HG02973 (cell line): Measurements from ENCODE around the gene SGPP2.

Experiments used
- ATAC-seq: cut with Tn5 transposase; IDR thresholded peaks from one replicate; pipeline ENCODE4 v1.9.1; 2021; ENCODE audit warnings: moderate library complexity; ENCODE audit not compliant: unreplicated experiment

Gene SGPP2

DNA sequence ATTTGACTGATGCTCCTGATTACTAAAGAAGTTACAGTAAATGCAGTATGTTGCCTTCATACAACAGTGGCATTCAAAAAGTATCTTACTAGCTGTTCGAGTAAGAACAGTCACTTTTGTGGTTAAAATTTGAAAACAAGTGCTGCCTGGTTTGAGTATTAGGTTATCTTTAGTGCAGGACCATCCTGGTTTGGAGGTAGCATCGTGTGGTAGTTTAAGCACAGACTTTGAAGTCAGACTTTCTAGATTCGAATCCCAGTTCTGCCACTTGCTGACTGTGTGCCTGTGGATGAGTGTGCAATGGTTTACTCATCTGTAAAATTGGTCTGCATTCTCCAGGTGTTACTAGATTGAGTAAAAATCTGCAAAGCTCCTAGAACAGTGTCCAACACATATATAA, 96.8 kb downstream of the SGPP2 start:
- ATAC-seq, result peak; percentile 65

DNA sequence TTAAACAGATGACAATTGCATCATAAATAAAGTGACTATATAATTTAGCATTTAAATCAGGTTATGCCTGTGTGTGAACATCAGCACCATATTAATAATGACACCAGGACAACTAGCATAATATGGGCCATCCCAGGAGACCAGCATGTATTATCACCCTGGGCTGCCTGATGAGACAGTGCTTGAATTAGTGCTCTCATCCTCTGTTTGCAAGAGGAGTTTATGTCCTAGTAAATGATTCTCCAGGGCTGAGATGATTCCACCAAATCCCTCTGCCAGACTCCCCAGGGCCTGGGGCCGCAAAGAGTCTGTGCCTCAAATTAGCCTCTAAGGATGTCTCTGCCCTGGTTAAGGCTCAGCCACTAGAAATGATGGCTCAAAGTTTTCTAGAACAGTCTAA, 97.7 kb downstream of the SGPP2 start:
- ATAC-seq, result no peak

DNA sequence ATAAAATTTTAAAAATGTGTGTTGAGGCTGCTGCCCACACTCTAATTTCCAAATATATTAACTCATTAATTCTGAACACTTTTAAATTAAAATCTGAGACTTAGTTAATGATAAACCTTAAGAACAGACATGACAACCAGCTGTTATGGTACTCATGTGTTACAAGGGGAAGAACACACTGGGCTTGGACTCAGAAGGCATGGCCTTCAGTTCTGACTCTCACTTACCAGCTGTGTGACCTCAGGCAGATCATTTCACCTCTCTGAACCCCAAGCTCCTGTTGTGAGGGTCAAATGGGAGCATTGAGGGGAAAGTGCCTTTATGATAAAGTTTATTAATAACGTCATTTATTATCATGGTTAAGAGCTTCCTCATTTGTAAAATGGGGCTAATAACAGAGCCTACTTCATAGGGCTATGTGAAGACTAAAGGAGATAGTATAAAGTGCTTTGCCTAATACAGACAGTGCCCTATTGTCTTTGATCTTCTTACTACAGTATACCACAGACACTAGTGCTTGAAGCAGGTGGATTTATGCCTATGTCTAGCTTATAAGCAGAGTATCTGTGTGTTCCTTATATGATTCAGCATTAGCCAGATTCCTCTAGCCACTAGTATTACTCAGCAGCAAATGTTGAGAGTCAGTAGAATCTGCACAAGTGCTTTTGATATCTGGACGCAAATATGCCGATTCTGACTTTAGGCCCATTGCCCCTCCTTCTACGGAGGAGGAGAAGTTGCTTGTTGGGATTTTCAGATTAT, 99.6 kb downstream of the SGPP2 start:
- ATAC-seq, result peak; percentile 70

DNA sequence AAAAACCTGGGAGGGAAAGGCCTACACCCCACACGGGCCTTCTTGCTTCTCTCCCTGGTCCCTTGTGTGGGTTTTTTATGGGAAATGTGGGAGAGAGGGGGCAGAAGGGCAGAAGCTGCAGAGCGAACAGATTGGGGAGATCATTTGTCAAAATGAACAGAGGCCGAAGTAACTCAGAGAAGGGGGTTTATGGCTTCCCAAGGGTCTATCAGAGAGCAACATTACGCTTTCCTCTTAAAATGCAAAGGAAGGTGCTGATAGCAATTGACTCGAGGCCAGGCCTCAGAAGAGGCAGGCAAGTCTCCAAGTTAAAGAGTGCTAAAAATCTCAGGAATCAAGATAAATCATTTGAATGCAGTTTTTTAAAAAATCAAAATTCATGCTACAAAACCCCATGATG, 101.5 kb downstream of the SGPP2 start:
- ATAC-seq, result no peak

DNA sequence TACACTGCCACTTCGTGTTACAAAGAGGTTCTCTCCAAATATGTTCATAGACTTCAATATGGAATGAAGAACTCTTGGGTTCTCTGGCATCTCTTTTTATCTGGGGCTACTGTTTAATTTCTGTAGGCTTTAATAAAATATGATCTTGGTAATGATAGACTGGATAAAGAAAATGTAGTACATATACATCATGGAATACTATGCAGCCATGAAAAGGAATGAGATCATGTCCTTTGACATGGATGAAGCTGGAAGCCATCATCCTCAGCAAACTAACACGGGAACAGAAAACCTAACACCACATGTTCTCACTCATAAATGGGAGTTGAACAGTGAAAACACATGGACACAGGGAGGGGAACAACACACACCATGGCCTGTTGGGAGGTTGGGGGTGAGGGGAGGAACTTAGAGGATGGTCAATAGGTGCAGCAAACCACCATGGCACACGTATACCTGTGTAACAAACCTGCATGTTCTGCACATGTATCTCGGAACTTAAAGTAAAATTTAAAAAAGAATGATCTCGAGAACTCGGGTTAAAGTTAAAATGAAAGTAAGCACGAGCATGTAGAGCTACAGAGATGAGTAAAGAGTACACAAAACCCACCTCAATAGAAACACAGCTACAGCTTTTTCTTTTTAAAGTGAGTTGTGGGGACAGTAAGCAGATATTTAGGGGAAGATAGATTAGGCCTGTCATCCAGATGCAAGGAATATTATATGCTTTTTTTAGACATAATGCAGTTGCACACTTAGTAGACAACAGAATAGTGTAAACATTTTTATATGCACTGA, 102.3 kb downstream of the SGPP2 start:
- ATAC-seq, result peak; percentile 54

DNA sequence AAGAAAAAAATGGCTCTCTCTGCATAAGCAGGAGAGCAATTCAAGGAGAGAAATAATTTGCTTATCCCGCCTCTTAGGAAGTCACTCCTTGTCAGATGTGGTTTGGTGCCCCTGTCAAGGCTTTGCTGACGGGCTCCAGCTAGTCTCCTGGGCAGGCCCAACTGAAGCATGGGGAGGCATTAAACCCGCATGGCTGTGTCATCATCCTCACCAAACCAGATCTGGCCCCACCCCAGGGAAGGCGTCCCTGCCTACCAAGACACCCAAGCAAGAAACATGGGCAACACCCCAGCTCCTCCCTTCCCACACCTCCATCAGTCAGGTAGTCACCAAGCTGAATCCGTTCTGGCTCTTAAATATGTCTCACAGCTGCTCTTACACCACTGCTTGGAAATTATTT, 108.0 kb downstream of the SGPP2 start:
- no peak for ATAC-seq

DNA sequence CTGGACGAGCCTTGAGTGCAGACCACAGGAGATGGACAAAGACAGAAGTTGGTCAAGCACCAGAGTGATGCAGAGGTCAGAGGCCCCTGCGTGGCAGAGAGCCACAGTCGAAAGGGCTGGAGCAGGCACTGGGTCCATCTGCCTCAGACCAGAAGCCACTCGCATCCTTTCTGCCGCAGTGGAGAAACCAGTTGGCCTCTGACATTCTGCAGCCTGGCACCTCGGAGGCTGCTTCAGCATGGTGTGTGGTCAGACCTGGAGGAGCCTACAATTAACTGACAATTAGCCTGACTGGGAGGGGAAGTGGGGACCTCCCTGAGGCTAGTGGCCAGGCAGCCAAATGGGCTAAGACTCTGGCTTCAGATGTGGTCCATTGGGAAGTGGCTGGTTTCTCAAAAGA, 111.1 kb downstream of the SGPP2 start:
- no peak for ATAC-seq

DNA sequence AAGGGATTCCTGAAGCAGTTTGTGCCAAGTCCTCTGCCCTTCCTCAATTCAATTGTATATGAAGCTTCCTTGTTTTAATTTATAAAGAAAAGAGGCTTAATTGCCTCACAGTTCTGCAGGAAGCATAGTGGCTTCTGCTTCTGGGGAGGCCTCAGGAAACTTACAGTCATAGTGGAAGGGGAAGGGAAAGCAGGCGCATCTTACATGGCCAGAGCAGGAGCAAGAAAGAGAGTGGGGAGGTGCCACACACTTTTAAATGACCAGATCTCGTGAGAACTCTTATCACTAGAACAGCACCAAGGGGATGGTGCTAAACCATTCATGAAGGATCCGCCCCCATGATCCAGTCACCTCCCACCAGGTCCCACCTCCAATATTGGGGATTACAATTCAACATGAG, 114.2 kb downstream of the SGPP2 start:
- no peak for ATAC-seq

DNA sequence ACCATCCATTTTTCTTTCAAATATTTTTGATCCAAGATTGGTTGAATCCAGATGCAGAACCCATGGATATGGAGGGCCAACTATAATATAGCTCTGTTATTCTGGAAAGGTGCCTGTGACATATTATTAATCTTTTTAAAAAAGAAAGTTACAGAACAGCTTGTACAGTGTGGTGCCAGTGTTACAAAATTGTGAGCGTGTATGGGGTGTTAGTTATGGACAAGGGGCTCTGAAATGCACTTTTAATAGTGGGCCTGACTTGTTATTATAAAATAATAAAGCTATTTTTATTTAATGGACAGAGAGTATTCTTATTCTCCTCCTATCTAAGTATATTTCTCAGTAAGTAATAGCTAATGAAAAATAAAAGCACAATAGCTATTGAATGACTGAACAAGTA, 120.3 kb downstream of the SGPP2 start:
- ATAC-seq, result no peak

DNA sequence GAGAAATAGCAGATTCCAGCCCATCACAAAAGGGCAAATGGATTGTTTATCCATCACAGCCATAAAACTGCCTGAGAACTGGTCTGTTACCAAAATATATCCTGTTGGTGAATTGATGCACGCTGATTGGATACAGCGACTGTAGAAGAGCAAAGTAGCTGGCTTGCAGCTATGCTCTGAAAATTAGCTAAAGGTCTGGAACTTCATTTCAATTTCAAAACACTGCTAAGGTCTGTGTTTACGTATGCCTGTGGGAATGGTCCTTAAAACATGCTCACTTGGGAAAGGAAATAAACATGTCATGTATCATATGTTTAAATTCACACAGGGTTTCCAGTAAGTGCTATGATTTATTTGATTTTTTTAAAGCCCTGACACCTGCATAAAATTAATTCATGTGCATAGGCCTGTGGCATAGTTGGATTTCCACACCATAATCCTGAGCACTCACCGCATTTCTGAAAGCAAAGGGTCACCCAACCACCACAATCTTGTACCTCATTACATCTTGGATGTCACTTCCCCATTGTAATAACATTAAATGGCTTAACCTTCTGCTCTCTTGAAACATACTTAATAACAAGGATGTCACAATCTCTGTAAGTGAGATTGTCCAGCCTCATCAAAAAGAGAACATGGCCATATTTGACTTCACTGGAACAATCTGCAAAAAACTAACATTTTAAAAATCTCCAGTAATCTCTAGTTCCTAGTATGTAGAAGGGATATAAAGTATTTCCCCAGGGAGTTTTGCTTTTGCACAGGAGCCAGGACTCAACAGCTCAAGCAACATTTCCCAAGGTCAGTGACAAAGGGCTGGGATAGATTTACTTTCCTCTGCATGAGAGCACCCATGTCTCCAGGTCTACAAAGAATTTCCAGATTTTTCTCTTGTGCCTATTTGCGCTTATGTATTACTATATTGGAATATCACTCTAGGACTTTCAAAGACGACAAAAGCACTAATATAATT, 121.8 kb downstream of the SGPP2 start:
- ATAC-seq, result no peak

DNA sequence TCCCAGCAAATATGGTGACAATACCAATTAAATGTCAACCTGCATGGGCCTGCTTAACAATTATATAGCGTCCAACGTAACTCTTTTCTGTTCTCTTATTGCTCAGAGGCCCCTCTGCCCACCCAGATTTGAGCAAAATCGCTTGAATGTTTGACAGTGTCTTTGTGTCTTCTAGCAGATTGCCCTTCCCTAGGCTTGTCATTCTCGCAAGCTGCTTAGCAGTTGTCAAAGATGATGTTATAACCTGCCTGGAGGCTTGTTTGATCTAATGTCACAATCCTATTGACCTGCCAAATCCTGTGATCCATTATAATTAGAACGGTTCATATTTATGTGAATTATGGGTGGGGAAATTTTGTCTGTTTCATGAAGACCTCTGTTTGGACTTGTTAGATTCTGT, 122.7 kb downstream of the SGPP2 start:
- ATAC-seq, result no peak

DNA sequence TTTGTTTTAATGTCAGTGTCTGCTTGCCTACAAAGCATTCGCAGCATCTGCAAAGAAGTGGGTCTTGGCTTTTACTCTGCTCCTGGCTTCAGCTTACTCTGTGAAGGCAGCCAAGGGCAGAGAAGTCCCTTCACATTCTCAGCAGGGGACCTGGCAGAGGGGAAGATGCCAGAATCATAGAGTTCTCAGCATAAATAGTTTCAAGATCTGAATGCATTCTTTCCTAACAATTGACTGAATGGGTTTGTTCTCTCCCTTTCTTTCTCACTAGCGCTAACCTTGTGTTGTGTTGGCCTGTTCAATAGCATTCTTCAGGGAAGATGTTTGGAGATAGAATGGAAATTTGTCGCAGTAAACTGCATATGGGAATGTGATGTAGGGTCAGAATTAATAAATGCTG, 124.6 kb downstream of the SGPP2 start:
- ATAC-seq, result no peak

DNA sequence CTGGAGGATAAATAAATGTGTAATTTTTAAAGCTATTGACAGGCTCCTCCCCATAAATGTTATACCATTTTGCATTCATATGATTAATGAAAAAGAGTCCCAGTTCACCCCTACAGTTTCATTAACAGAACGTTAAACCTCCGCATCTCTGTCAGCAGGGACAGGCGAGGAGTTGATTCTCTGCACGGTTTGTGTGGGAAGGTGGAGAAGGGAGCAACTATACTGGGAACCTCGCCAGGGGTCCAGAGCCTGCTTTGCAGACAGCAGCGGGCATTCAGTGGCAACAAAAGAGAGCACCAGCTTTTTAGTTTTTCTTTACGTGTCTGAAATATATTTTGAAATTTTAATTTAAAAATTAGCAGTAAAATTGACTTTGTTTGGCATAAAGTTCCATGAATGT, 130.2 kb downstream of the SGPP2 start:
- no peak for ATAC-seq

DNA sequence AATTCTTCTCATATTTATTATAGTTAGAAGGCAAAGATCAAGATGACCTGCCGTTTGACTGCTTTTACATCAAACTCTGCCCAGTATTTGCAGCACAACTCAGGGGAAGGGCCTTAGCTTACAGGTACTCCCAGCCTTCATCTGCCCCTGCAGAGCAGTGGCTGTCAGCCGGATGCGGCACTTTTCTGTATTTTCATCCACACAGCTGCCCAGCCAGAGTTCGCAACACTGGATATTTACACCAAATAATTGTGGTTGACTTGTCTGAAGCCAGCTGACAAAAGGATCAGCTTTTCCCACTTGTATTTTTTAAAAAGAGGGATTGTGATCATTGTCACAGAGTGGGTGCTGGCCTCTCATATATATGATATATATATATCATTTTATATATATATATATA, 136.8 kb downstream of the SGPP2 start:
- ATAC-seq, result no peak

DNA sequence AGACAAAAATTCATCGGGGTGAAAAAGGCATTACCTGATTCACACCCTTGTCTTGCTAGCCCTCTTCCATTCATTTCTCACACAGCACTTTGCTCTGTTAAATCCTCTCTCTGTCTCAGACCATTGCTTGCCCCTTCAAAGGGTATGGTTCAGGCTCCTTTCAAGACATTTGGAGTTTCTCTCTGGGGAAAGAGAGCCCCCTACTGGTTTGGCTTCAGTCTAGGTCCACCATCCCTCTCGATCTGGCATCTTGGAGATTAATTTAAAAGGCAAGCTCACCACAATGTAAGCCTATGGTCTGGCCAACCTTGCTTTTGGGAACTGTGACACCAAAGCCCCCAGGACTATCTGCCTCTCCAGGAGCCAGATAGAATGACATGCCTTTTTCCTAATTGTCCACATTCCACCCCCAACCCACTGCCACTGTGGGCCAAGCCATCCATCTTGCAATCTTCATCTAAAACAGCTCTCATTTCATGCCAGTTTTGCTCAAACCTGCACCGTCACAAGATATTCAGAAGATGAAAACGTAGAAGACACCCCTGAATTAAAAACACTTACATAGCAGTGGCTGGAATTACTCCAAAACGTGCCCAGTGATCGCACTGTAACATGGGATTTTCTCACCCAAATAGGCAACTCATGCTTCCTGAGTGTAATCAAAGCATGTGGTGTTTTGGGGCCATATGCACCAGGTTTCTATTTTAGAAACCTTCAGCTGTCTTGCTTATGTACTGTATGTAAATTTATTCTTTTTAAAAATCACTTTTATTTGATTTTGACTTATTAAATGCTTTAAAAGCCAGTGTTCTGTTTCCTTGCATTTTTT, 137.7 kb downstream of the SGPP2 start:
- ATAC-seq, result peak; percentile 77

DNA sequence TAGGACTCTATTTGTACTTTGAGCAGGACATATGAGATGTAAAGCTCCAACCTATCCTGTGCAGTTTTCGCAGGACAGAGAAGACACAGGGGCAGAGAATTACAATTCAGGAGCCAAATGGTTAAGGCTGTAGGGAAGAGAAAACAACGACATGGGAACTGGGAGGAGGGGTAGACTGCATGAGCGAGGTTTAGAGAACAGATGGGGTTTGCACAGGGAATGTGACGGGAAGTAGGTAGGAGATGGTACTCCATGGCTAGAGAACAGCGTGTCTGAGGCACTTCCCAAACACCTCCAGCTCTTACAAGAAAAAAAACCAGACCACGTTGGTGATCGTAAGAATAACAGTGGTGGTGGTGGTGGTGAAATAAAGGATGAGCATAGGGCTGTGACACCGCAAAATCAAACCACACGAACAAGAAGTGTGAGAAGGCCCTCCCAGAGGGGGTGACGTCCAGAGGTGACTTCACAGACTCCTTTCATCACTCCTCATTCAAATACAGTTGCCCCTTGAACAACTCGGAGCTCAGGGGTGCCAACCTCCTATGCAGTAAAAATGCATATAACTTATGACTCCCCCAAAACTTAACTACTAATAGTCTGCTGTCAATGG, 138.9 kb downstream of the SGPP2 start:
- no peak for ATAC-seq

DNA sequence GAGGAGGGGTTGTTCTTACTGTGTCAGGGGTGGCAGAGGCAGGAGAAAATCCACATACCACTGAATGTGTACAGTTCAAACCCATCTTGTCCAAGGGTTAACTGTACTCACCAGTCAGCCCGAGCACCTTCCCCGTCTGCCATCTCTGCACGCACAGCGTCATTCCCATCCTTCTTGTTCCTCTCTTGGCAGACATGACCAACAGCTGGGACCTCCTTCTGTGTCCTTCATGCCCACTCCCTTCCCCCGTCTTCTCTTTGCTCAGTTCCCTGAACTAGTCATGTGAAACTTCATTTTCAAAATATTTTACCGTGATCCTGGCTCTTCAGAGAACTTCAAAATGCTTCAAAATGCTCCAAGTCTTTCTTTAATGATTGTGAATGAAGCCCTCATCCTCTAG, 139.6 kb downstream of the SGPP2 start:
- no peak for ATAC-seq

DNA sequence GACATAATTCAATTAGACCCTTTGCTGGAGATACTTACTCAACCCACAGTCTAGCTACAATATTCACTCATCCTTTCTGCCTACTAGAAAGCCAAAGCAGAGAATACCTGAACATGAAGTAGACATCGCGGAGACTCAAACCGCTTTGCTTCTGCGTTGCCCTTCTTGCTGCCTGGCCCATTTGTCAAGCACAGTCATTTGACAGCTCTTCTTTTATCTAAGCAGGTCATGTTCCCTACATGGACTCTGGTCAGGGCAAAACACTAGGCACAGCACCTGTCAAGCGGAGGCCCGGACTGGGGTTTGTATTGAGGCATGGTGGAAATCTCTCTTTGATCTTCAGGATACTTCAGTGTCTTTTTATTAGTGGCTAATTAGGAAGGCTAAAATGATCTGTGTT, 141.9 kb downstream of the SGPP2 start:
- ATAC-seq, result no peak

DNA sequence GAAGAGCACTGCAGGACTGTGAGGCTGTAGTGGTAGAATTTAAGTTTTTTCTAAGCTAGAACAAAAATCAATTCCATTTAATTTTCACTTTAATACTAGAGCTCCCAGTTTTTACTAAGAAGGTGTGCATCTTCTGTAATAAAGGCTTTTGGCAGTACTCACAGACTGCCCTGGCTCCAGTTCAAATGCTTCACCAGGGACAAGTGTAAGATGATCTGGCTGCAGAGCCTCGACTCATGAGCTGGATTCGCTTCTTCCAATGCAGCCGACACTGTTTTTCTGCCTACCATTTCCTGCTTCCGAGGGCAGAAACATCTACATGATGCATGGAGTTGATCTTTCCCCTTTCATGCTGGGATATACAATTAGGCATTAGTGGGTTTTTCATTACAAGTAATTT, 144.5 kb downstream of the SGPP2 start:
- ATAC-seq, result no peak

DNA sequence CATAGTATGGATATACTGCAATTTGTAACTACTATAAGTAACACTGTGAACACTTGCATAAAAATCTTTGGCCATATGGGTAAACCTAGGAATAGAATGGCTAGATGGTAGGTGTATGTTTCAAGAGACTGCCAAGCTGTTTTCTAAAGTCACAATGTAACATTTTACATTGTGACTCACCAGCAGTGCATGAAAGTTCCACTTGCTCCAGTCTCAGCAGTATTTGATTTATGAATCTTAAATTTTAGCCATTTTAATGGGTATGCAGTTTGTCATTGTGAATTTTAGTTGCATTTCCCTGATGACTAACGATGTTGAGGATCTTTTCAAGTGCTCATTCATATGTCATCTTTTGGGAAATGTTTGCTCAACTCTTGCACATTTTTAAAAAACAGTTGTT, 145.5 kb downstream of the SGPP2 start:
- no peak for ATAC-seq
